Thyroid gland (tissue), 4 donors: ENCODE data around the gene GABRR3. TPM values are rescaled to one million over a fixed set of nuclear protein-coding genes. Genes with fewer than 3 reads are reported as not detected.

ENCODE experiments used
- DNase-seq, 2 donors: peaks; one replicate each; pipeline ENCODE4 v3.0.0-alpha.2; 2019
- H3K27ac ChIP-seq, 3 donors: fragments of 200-600 bp; sonication (generic); 1 replicate in 2 of 3; 2 replicates in 1 of 3; pipeline ENCODE4 v1.5.1; 2016 to 2019; ENCODE audit warnings: mild to moderate bottlenecking in 1 of 3, moderate library complexity in 1 of 3
- H3K27me3 ChIP-seq: fragments of 200-600 bp; sonication (generic); one replicate; pipeline ENCODE4 v1.5.1; 2019
- H3K36me3 ChIP-seq, 2 donors: fragments of 200-600 bp; sonication (generic); one replicate each; pipeline ENCODE4 v1.5.1; 2016 to 2019
- H3K4me1 ChIP-seq, 2 donors: fragments of 200-600 bp; sonication (generic); one replicate each; pipeline ENCODE4 v1.5.1; 2017 to 2019
- H3K4me3 ChIP-seq, 3 donors: fragments of 200-600 bp; sonication (generic); replicated peaks in 1 of 3; 1 replicate in 2 of 3; 2 replicates in 1 of 3; pipeline ENCODE4 v1.5.1; 2016; ENCODE audit warnings: mild to moderate bottlenecking in 1 of 3
- H3K9me3 ChIP-seq: fragments of 200-600 bp; sonication (generic); one replicate; pipeline ENCODE4 v1.5.1; 2017
- POLR2A ChIP-seq, 2 donors: fragments of 450-650 bp; IDR thresholded peaks; one replicate each; pipeline ENCODE4 v1.6.1; 2017; ENCODE audit warnings: antibody characterized with exemption in 2 of 2, mild to moderate bottlenecking in 2 of 2, moderate library complexity in 1 of 2
- WGBS, 2 donors: methylation state at CpG; one replicate each; pipeline ENCODE4 v1.1.5; 2017; 5-methylcytosine and 5-hydroxymethylcytosine counted together
- intact Hi-C: fragments of 100-400 bp; cut with DNase I; formaldehyde crosslinking; loops from one replicate; pipeline ENCODE4 v1.15.1; 2023
- total RNA-seq, 4 donors: library from RNA; depleted of rRNA; stranded (reverse); fragments of >200 nt; gene quantifications; one replicate each; pipeline ENCODE4 v1.2.3, GENCODE V29; 2016
- TF ChIP-seq, protein P1 (sequence below), 6 experiments: fragments of 200-600 bp in 3 of 6; fragments of 450-650 bp in 3 of 6; sonication (generic) in 3 of 6; IDR thresholded peaks; one replicate each; pipeline ENCODE4 v1.5.1; 2016 to 2019; ENCODE audit warnings: antibody characterized with exemption in 6 of 6, mild to moderate bottlenecking in 2 of 6, inconsistent platforms in 1 of 6, moderate library complexity in 1 of 6

Gene GABRR3
- under 1 TPM in 1 of 4 donors, not detected in 3; under 0.01 TPM for total RNA-seq

DNA sequence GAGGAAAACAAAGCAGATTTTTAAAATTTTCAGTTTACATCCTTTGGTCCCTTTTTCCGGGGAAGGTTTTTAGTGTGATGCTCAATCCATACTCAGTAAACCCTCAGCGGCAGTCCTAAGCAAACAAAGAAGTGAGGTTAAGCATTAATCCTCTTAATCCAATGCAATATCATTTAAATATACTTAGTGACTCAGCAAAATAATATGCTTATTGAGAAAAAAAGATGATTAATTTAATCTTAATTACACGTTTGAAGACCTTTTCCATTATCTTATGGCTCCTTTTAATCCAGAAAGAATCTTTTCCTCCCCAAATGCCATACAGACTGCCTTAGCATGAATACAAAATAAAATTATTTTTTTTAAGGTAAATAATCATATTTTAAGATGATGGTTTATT lies at the start of gene GABRR3:
GABRR3 (minus strand) TSS at position 108 of the 400 bp plus-strand sequence. CDS start 328 bp downstream, outside the sequence.
- Histone ChIP-seq H3K4me3 (no peak within 1 kb of the TSS), H3K9me3 (no peaks in the 10 kb centered on the region), H3K4me1 (peaks cover 0 to 3% of the 10 kb centered on the region in 2 donors), H3K27me3 (peaks cover 4% of the 10 kb centered on the region), H3K36me3 (no peaks in the 10 kb centered on the region), H3K27ac (no peak within 1 kb of the TSS)
- WGBS, 2 donors, result 56 to 77% methylated on average over 3 of the region's 3 CpGs
- intact Hi-C loops, result no loop called here
- no peak for DNase-seq
- no peak for TF ChIP-seq POLR2A (IDR thresholded peaks at IDR 0.05)
- TF ChIP-seq, protein P1, sequence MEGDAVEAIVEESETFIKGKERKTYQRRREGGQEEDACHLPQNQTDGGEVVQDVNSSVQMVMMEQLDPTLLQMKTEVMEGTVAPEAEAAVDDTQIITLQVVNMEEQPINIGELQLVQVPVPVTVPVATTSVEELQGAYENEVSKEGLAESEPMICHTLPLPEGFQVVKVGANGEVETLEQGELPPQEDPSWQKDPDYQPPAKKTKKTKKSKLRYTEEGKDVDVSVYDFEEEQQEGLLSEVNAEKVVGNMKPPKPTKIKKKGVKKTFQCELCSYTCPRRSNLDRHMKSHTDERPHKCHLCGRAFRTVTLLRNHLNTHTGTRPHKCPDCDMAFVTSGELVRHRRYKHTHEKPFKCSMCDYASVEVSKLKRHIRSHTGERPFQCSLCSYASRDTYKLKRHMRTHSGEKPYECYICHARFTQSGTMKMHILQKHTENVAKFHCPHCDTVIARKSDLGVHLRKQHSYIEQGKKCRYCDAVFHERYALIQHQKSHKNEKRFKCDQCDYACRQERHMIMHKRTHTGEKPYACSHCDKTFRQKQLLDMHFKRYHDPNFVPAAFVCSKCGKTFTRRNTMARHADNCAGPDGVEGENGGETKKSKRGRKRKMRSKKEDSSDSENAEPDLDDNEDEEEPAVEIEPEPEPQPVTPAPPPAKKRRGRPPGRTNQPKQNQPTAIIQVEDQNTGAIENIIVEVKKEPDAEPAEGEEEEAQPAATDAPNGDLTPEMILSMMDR (IDR thresholded peaks at IDR 0.05), result no peak

DNA sequence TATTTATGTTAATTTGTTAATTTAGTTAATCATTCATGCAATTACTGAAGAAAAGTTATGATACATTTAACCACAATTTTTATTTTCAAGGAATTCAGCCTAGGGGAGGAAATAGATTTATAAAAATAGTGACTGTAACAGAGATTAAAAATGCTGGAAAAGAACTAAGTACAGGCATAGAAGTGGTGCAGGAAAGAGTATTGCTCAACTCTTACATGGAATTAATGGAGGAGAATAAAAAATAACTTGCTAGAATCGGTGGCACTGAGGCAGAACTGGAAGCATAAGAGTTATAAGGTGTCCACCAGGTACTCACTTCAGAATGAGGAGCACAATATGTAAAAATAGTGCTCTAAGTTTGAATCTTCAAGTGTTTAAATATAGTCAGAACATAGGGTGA lies 38.4 kb upstream of the GABRR3 start:
- no peaks in the 10 kb centered on the region for H3K36me3 ChIP-seq
- intact Hi-C loops, result no loop called here
- H3K4me3 ChIP-seq, result no peak overlapping the region
- no peaks in the 10 kb centered on the region for H3K9me3 ChIP-seq
- no peak overlapping the region for H3K27ac ChIP-seq
- H3K4me1 ChIP-seq, result no peaks in the 10 kb centered on the region
- DNase-seq, result no peak
- TF ChIP-seq POLR2A (IDR thresholded peaks at IDR 0.05), result no peak
- TF ChIP-seq, protein P1 (IDR thresholded peaks at IDR 0.05), result no peak
- H3K27me3 ChIP-seq, result no peaks in the 10 kb centered on the region
- WGBS, 2 donors, result 0 to 31% methylated on average over 1 of the region's 1 CpG

DNA sequence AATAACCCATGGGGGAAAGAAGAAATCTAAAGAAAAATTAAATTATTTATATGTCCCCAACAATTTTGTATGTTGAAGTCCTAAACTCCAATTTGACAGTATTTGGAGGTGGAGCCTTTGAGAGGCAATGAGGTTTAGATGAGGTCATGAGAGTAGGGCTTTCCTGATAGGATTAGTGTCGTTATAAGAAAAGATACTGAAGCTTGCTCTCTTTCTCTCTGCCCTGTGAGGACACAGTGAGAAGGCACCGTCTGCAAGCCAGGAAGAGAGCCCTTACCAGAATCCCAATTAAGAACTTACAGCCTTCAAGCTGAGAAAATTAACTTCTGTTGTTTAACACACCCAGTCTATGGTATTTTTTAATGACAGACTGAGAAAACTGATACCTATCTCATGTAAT lies 35.7 kb upstream of the GABRR3 start:
- Histone ChIP-seq H3K27ac (no peak overlapping the region), H3K36me3 (no peaks in the 10 kb centered on the region), H3K4me1 (no peaks in the 10 kb centered on the region), H3K27me3 (no peaks in the 10 kb centered on the region), H3K4me3 (no peak overlapping the region), H3K9me3 (no peaks in the 10 kb centered on the region)
- intact Hi-C loops, result no loop called here
- no peak for DNase-seq
- no peak for TF ChIP-seq POLR2A (IDR thresholded peaks at IDR 0.05)
- 16 to 26% methylated on average over 2 of the region's 2 CpGs for WGBS, 2 donors

DNA sequence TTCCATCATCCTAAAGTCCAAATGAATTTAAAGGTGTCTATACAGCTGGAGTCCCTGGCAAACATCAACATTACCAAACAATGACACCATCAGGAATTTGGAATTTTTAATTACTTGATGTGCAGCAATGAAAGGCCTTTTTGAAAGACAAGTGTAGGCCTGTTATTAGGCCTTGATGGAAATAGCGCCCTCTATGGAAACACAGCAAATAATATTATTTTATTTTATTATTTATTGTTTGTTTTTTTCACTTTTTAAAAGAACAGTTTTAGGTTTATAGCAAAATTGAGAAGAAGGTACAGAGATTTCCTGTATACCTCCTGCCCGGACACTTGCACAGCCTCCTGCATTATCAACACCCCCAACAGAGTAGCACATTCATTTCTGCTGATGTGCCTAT lies 33.7 kb upstream of the GABRR3 start:
- H3K36me3 ChIP-seq, result no peaks in the 10 kb centered on the region
- H3K4me3 ChIP-seq, result no peak overlapping the region
- no peaks in the 10 kb centered on the region for H3K9me3 ChIP-seq
- H3K4me1 ChIP-seq, result no peaks in the 10 kb centered on the region
- intact Hi-C loops, result no loop called here
- WGBS, 2 donors, result 53 to 54% methylated on average over 2 of the region's 2 CpGs
- no peaks in the 10 kb centered on the region for H3K27me3 ChIP-seq
- DNase-seq, result no peak
- TF ChIP-seq POLR2A (IDR thresholded peaks at IDR 0.05), result no peak
- TF ChIP-seq, protein P1 (IDR thresholded peaks at IDR 0.05), result no peak
- H3K27ac ChIP-seq, result no peak overlapping the region

DNA sequence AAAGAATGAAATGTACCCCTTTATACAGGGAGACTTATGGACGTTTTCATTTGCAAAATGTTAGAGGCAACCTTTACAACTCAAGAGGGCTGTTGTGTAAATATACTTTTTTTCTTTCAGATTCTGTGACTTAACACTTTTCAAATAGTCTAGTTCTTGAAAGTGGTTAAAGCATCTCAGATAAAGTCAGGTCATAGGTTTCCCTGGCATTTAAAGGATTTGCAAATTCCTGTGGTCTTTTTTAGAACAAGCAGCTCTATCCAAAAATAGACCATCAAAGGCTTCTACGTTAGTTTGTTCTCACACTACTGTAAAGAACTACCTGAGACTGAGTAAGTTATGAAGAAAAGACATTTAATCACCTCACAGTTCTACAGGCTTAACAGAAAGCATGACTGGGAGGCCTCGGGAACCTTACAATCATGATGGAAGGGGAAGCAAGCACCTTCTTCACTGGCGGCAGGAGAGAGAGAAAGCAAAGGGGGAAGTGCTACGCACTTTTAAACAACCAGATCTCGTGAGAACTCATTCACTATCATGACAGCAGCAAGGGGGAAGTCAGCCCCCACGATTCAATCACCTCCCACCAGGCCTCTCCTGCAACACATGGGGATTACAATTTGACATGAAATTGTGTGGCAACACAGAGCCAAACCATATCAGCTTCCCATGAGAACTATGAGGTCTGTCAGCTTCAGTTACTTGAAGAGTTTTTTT lies 23.3 kb upstream of the GABRR3 start:
- no peak for TF ChIP-seq POLR2A (IDR thresholded peaks at IDR 0.05)
- TF ChIP-seq, protein P1 (IDR thresholded peaks at IDR 0.05), result no peak
- intact Hi-C loops, result no loop called here
- Histone ChIP-seq H3K4me1 (no peaks in the 10 kb centered on the region), H3K27me3 (no peaks in the 10 kb centered on the region), H3K9me3 (no peaks in the 10 kb centered on the region), H3K4me3 (no peak overlapping the region), H3K27ac (no peak overlapping the region), H3K36me3 (no peaks in the 10 kb centered on the region)
- 47 to 49% methylated on average over 7 of the region's 7 CpGs for WGBS, 2 donors
- no peak for DNase-seq
